IPS-15b (cell line): ENCODE measurements around the gene NDUFV2.
"Not testable (repeated sequence)": the region's sequence is repeated elsewhere in the genome, so short reads cannot be mapped to it uniquely, and the experiment has no call there.

Experiments used
- H3K27me3 ChIP-seq: one replicate; pipeline ENCODE4 v1.6.1; 2013; ENCODE audit warnings: low read length; ENCODE audit not compliant: control insufficient read depth, insufficient read depth
- H3K36me3 ChIP-seq: one replicate; pipeline ENCODE4 v1.6.1; 2013; ENCODE audit warnings: low read length; ENCODE audit not compliant: control insufficient read depth, insufficient read depth
- H3K4me1 ChIP-seq: one replicate; pipeline ENCODE4 v1.6.1; 2013; ENCODE audit warnings: mild to moderate bottlenecking, low read length; ENCODE audit not compliant: control insufficient read depth, insufficient read depth
- H3K4me3 ChIP-seq: one replicate; pipeline ENCODE4 v1.5.1; 2013; ENCODE audit warnings: low read depth, low read length
- H3K9ac ChIP-seq: one replicate; pipeline ENCODE4 v1.6.1; 2013; ENCODE audit warnings: low read depth, mild to moderate bottlenecking, low read length
- H3K9me3 ChIP-seq: one replicate; pipeline ENCODE4 v1.6.1; 2013; ENCODE audit warnings: mild to moderate bottlenecking, low read length; ENCODE audit not compliant: control insufficient read depth, insufficient read depth

Gene NDUFV2

DNA sequence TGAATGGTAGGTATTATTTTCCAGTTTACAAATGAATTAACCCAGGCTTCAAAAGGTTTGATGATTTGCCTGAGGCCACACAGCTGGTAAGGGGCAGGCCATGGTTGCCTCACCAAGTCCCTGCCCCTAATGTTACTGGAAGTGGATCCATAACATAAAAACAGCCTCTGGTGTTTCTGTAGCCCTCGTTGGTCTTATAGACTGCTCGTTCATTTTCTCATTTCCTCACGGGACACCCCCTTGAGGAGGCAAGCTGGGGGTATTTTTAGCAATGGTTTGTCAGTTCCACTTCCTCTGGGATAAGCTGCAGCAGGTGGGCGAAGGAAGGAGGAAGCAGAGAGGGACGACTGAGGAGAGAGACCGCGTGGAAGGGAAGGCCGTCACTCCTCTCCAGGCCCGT is 32.9 kb upstream of the NDUFV2 start:
- no peaks in the 10 kb centered on the region for H3K36me3 ChIP-seq
- no peak overlapping the region for H3K9ac ChIP-seq
- no peaks in the 10 kb centered on the region for H3K9me3 ChIP-seq
- no peaks in the 10 kb centered on the region for H3K27me3 ChIP-seq
- no peak overlapping the region for H3K4me3 ChIP-seq
- peaks cover 5% of the 10 kb centered on the region for H3K4me1 ChIP-seq

DNA sequence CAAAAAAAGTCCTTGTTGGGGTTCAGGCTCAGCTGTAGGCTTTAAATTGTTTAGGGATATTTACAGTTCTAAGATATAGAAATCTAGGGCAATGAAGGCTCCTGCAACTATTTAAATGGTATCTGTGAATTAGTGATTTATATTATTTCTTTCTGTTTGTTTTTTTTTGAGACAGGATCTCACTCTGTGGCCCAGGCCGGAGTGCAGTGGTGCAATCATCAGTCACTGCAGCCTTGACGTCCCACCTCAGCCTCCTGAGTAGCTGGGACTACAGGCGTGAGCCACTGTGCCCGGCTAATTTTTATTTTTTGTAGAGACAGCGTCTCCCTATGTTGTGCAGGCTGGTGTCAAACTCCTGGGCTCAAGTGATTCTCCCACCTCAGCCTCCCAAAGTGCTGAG is 32.3 kb upstream of the NDUFV2 start:
- Histone ChIP-seq H3K9me3 (no peaks in the 10 kb centered on the region), H3K27me3 (no peaks in the 10 kb centered on the region), H3K4me1 (peaks cover 5% of the 10 kb centered on the region), H3K9ac (no peak overlapping the region), H3K36me3 (no peaks in the 10 kb centered on the region), H3K4me3 (no peak overlapping the region)

DNA sequence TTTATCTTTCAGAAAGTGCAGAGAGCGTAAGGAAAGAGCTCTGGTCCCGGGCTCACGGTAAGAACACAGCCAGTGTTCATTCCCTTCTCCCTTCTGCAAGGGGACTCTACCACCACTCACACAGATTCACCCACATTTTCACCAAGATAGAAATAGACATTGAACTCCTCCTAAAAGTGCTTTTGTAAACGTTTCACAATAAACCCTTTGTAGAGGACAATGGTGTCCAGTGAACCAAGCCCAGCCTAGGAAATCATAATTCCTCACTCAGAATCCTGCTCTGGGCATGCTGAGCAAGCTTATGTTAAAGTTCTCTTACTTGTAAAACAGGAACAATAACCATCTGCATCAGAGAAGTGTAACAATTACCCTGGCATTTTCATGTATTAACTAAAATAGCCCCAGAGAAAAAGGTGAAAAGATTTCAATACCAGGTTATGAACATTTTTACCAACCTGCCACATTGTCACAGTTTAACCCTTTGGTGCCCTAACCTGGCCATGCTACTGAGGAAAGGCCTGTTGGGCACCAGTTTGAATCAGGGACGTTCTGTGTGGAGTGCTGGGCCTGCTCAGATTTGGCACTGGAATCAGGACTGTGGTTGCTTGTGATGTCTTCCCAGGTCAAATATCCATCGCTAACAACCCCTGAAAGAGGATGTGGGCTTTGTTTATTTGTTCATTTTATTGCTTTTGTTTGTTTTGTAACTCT is 22.5 kb upstream of the NDUFV2 start:
- H3K9ac ChIP-seq: no peak overlapping the region
- no peaks in the 10 kb centered on the region for H3K9me3 ChIP-seq
- H3K27me3 ChIP-seq: no peaks in the 10 kb centered on the region
- no peaks in the 10 kb centered on the region for H3K4me1 ChIP-seq
- no peak overlapping the region for H3K4me3 ChIP-seq
- no peaks in the 10 kb centered on the region for H3K36me3 ChIP-seq

DNA sequence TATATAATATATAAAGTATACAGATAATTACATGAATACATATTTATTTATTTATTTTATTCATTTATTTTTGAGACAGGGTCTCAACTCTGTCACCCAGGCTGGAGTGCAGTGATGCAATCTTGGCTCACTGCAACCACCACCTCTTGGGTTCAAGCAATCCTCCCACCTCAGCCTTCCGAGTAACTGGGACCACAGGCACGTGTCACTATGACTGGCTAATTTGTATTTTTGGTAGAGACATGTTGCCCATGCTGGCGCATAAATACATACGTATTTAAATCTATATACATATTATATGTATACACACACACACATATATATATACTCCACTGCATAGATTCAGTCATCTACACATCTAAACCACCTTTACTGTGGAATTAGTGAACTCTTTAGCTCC is 20.6 kb upstream of the NDUFV2 start:
- H3K27me3 ChIP-seq: no peaks in the 10 kb centered on the region
- no peaks in the 10 kb centered on the region for H3K36me3 ChIP-seq
- H3K4me3 ChIP-seq: no peak overlapping the region
- H3K9ac ChIP-seq: no peak overlapping the region
- no peaks in the 10 kb centered on the region for H3K9me3 ChIP-seq
- H3K4me1 ChIP-seq: no peaks in the 10 kb centered on the region

DNA sequence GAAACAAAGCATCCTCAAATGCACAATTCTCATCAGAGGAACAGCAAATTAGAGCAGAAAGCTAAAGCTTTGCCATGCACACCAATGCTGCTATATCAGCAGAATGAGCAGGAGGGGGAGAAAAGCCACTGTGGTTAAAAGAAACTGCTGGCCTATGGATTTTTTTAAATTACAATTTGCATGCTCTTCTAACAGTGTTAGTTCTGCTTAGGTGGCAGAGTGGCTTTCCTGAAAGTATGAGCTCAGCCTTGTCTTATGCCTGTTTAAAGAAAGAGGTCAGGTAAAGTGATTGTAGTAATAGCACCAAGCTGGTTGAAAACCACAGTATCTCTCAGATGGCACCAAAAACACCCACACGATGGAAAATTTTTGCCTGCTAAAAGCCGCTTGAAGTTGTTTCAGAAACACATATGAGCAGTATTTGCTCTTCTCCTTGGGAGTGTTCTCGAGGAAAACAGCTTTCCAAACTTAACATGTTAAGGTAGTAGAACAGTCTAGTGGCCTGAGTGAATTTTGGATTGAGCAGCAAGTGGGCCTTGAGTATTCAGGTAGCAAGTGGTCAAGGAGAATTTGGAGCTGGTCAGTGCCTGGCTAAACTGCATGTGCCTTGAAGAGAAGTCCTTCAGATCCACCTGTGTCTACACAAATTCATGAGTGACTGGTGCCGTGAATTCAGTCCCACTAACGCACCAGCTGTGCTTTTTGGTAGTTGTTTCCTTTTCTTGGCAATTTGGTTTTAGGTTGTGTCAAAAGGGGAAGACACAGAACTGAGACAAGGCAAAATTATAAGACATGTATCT is 19.6 kb upstream of the NDUFV2 start:
- Histone ChIP-seq H3K36me3 (no peaks in the 10 kb centered on the region), H3K4me1 (no peaks in the 10 kb centered on the region), H3K27me3 (no peaks in the 10 kb centered on the region), H3K4me3 (no peak overlapping the region), H3K9ac (no peak overlapping the region), H3K9me3 (no peaks in the 10 kb centered on the region)

DNA sequence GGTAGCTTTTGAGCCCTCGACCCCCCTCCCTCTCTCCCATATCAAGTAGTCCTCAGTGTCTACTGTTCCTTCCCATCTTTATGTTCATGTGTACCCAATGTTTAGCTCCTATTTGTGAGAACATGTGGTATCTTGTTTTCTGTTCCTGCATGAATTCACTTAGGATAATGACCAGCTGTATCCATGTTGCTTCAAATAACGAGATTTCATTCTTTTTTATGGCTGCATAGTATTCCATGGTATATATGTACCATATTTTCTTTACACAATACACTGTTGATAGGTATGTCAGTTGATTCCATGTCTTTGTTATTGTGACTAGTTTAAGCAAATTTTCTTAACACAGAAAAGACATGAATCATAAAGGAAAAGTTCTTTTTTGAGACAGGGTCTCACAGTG is 16.5 kb upstream of the NDUFV2 start:
- Histone ChIP-seq H3K4me3 (no peak overlapping the region), H3K4me1 (no peaks in the 10 kb centered on the region), H3K9ac (no peak overlapping the region), H3K36me3 (no peaks in the 10 kb centered on the region), H3K9me3 (no peaks in the 10 kb centered on the region), H3K27me3 (no peaks in the 10 kb centered on the region)

DNA sequence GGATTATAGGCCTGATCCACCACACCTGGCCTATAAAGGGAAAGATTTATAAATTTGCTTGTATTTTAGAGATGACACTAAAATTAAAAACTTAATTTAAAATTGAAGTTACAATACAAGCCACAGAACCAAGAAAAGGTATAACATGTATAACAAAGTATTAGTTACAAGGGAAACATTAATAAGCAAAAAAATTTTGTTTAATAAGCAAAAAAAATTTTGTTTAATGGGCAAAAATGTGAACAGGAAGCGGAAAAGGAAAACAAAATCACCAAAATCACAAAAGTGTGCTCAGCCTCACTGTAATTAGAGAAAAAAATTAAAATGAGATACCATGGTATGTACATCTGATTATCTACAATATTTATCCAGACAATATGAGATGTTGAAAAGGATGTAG is 15.9 kb upstream of the NDUFV2 start:
- Histone ChIP-seq H3K4me1 (no peaks in the 10 kb centered on the region), H3K9me3 (no peaks in the 10 kb centered on the region), H3K27me3 (no peaks in the 10 kb centered on the region), H3K36me3 (no peaks in the 10 kb centered on the region), H3K9ac (no peak overlapping the region), H3K4me3 (no peak overlapping the region)

DNA sequence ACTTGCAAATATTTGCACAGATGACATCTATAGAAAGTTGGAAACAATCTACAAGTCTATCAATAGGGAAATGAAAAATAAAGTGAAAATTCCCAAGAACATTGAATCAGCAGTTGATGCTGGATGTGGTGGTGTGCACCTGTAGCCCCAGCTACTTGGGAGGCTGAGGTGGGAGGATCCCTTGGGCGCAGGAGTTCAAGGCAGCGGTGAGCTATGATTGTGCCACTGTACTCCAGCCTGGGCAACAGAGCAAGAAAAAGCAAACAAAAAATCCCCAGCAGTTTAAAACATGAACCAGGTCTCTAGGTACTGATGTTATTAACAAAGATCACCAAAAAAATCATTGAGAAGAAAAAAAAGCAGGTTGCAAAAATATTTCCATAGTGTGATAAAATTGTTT is 15.4 kb upstream of the NDUFV2 start:
- no peak overlapping the region for H3K4me3 ChIP-seq
- H3K27me3 ChIP-seq: no peaks in the 10 kb centered on the region
- H3K36me3 ChIP-seq: no peaks in the 10 kb centered on the region
- no peak overlapping the region for H3K9ac ChIP-seq
- H3K4me1 ChIP-seq: no peaks in the 10 kb centered on the region
- no peaks in the 10 kb centered on the region for H3K9me3 ChIP-seq

DNA sequence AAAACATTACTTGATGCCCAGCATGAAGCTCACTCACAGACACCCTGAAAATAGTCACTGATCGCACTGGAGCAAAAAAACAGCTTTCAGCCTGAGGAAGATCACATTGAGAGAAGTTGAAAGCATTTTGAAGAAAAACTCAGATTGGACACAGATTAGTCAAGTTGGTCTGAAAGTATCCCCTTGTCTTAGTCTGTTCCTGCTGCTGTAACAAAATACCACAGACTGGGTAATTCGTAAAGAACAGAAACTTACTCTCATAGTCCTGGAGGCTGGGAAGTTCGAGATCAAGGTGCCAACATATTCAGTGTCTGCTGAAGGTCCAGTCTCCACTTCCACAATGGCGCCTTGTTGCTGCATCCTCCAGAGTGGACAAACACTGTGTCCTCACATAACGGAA is 14.2 kb upstream of the NDUFV2 start:
- Histone ChIP-seq H3K4me3 (no peak overlapping the region), H3K36me3 (no peaks in the 10 kb centered on the region), H3K4me1 (no peaks in the 10 kb centered on the region), H3K27me3 (no peaks in the 10 kb centered on the region), H3K9ac (no peak overlapping the region), H3K9me3 (no peaks in the 10 kb centered on the region)

DNA sequence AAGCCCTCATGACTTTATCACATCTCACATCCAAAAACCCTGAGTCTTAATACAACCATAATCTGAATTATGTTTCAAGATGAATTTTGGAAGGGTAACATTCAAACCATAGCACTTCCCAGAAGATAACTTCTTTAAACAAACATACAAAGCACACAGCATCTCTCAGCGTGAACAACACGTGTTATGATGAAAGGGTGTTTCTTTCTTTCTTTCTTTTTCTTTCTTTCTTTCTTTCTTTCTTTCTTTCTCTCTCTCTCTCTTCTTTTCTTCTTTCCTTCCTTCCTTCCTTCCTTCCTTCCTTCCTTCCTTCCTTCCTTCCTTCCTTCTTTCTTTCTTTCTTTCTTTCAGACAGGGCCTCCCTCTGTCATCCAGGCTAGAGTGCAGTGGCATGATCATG is 13.8 kb upstream of the NDUFV2 start:
- H3K36me3 ChIP-seq, H3K27me3 ChIP-seq, H3K9me3 ChIP-seq, H3K4me3 ChIP-seq, H3K4me1 ChIP-seq, H3K9ac ChIP-seq: not testable (repeated sequence)

DNA sequence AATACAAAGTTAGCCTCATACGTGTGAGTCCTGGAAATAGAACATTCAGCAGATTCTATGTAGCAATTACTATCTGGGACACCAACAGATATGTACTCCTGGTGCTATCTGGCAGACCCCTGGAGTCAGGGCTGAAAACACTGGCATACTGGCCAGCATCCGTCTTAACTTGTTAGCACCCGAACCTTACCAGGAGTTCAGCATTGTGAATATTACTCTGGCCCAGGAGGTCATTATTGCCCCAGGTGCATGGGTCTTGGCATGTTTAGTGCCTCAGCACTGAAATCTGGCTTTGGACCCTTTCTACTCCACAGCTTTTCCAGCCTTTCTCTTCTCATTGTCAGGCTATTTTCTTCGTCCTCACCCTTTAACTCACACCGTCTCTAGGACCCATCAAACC is 11.9 kb upstream of the NDUFV2 start:
- no peaks in the 10 kb centered on the region for H3K9me3 ChIP-seq
- H3K27me3 ChIP-seq: no peaks in the 10 kb centered on the region
- H3K4me1 ChIP-seq: no peaks in the 10 kb centered on the region
- no peaks in the 10 kb centered on the region for H3K36me3 ChIP-seq
- H3K9ac ChIP-seq: no peak overlapping the region
- no peak overlapping the region for H3K4me3 ChIP-seq

DNA sequence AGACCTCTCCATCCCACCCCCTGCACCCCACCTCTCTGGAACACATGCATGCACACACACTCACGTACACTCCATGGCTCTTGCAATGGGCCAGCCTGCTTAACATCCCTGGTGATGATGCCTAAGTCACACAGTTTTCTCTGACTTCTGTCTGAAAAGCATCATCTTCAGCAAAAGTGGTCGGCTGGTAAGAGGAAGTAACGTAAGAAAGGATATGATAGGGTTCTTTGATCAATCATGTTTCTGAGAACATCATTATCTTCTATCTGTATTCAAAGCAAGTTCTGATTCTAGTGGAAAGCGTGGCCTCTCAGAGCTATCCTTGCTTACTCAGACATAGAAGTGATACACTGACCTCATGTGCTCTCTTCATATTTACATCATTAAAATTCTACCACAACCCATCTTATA is 11.4 kb upstream of the NDUFV2 start:
- H3K4me1 ChIP-seq: no peaks in the 10 kb centered on the region
- H3K27me3 ChIP-seq: no peaks in the 10 kb centered on the region
- no peak overlapping the region for H3K9ac ChIP-seq
- H3K9me3 ChIP-seq: no peaks in the 10 kb centered on the region
- no peak overlapping the region for H3K4me3 ChIP-seq
- H3K36me3 ChIP-seq: no peaks in the 10 kb centered on the region
